GM18502 (cell line): ENCODE data around the gene CPN2.
A peak's percentile ranks its signal among the peaks of the same experiment; 100 is the strongest.

ENCODE experiments used
- ATAC-seq: cut with Tn5 transposase; IDR thresholded peaks from one replicate; pipeline ENCODE4 v1.9.1; 2021; ENCODE audit warnings: mild to moderate bottlenecking; ENCODE audit not compliant: unreplicated experiment, poor library complexity

The CPN2 gene

GRCh38 chr3:194351080-194351672 lies at the start of gene CPN2:
CPN2 (minus strand) TSS chr3:194351328; CDS start chr3:194342702, 8,626 bp downstream.
- ATAC-seq, result no peak

- ATAC-seq, result no peak
Measured at GRCh38 chr3:194399874-194400411, 48.8 kb upstream of the CPN2 start.

- no peak for ATAC-seq
Measured at GRCh38 chr3:194399166-194399565, 48.0 kb upstream of the CPN2 start, which contains the start of gene GP5. GP5 (minus strand) TSS chr3:194399266; CDS start chr3:194398282, 984 bp downstream.

GRCh38 chr3:194397757-194398312 lies 46.7 kb upstream of the CPN2 start:
- no peak for ATAC-seq

- ATAC-seq, result peak; percentile 50
Measured at GRCh38 chr3:194396859-194397756, 46.0 kb upstream of the CPN2 start.

GRCh38 chr3:194396539-194396858 lies 45.4 kb upstream of the CPN2 start:
- no peak for ATAC-seq

- no peak for ATAC-seq
Measured at GRCh38 chr3:194395778-194396538, 44.8 kb upstream of the CPN2 start.

- no peak for ATAC-seq
Measured at GRCh38 chr3:194395212-194395611, 44.1 kb upstream of the CPN2 start.

GRCh38 chr3:194392576-194392975 lies 41.4 kb upstream of the CPN2 start:
- ATAC-seq, result no peak

- no peak for ATAC-seq
Measured at GRCh38 chr3:194390835-194391234, 39.7 kb upstream of the CPN2 start.

GRCh38 chr3:194389269-194389668 lies 38.1 kb upstream of the CPN2 start:
- no peak for ATAC-seq

GRCh38 chr3:194387926-194388418 lies 36.8 kb upstream of the CPN2 start:
- ATAC-seq, result no peak

- ATAC-seq, result no peak
Measured at GRCh38 chr3:194387276-194387675, 36.1 kb upstream of the CPN2 start.

- ATAC-seq, result no peak
Measured at GRCh38 chr3:194386648-194387047, 35.5 kb upstream of the CPN2 start.

- no peak for ATAC-seq
Measured at GRCh38 chr3:194386066-194386465, 34.9 kb upstream of the CPN2 start.

GRCh38 chr3:194384569-194385001 lies 33.5 kb upstream of the CPN2 start:
- no peak for ATAC-seq

GRCh38 chr3:194384156-194384555 lies 33.0 kb upstream of the CPN2 start:
- no peak for ATAC-seq

- no peak for ATAC-seq
Measured at GRCh38 chr3:194383276-194383940, 32.3 kb upstream of the CPN2 start.

GRCh38 chr3:194382892-194383223 lies 31.7 kb upstream of the CPN2 start:
- ATAC-seq, result no peak
